ENCODE measurements around the gene CACNA1A.
A peak's percentile ranks its signal among the peaks of the same experiment; 100 is the strongest.

Gene CACNA1A

DNA sequence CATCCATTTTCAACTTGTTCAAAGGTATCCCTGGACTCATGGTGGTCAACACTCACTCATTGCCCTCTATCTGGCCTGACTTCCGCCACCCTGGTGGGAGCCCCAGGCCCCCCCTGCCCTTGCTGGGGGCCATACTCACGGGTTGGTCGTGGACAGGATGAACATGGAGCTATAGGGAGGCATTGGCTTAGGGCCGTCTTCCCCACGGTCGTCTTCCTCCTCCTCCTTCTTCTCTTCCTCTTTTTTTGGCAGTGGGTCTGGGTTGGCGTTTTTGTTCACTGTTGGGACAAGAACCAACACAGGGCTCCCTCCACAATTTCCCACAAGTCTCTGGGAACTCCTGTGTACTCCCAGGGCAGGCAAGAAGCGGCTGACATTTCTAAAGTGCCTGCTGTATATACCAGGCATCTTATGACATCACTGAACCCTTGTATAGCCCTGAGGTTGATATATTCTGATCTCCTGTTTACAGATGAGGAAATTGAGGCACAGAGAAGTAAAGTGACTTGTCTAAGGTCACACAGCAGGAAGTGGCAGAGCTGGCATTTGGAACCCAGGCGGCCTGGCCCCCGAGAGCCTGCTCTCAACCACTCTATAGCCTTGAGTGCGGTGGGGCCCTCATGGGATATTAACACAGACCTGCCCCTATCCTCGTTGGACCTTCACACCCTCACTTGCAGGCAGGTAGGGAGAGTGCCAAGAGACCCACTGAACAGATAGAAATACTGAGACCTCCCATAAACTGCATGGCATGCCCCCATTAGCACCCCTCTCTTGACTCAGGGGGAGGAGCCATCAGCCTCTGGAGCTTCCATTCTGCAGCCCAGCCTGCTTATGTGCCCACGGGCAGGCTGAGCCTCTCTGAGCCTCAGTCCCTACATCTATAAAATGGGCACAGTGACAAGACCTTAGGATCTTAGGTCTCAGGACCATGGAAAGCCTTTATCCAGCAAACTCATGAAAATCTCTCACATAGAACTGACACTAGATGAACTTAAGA is 221.1 kb downstream of the CACNA1A start:
- H3K4me3 ChIP-seq (ENCODE audit: low read length): no peak overlapping the region
- DNase-seq (ENCODE audit: low read depth): no peak

DNA sequence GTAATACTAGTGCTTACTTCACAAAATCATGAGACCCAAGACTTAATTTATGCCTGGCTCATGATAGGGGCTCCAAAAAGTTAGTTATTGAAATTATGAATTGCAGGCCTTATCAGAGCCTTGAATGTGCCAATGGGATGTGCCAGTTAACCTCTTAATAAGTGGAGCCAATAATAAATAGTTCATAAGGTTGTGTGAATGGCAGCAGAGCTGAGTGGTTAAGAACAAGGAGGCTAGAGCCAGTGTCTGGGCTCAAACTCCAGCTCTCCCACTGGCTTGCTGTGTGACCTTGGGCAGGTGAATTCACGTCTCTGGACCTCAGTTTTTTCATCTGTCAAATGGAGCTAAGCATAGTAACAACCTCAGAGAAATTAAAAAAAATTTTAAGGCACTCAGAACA is 222.4 kb downstream of the CACNA1A start:
- no peak overlapping the region for H3K4me3 ChIP-seq (ENCODE audit: low read length)
- DNase-seq (ENCODE audit: low read depth): no peak
- TF ChIP-seq, protein P1, sequence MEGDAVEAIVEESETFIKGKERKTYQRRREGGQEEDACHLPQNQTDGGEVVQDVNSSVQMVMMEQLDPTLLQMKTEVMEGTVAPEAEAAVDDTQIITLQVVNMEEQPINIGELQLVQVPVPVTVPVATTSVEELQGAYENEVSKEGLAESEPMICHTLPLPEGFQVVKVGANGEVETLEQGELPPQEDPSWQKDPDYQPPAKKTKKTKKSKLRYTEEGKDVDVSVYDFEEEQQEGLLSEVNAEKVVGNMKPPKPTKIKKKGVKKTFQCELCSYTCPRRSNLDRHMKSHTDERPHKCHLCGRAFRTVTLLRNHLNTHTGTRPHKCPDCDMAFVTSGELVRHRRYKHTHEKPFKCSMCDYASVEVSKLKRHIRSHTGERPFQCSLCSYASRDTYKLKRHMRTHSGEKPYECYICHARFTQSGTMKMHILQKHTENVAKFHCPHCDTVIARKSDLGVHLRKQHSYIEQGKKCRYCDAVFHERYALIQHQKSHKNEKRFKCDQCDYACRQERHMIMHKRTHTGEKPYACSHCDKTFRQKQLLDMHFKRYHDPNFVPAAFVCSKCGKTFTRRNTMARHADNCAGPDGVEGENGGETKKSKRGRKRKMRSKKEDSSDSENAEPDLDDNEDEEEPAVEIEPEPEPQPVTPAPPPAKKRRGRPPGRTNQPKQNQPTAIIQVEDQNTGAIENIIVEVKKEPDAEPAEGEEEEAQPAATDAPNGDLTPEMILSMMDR (conservative IDR thresholded peaks at IDR 0.05; ENCODE audit: low read length): no peak

More for the DNA sequence above, 221.1 kb downstream of the CACNA1A start:
- TF ChIP-seq, protein P1 (conservative IDR thresholded peaks at IDR 0.05; ENCODE audit: low read length): no peak

DNA sequence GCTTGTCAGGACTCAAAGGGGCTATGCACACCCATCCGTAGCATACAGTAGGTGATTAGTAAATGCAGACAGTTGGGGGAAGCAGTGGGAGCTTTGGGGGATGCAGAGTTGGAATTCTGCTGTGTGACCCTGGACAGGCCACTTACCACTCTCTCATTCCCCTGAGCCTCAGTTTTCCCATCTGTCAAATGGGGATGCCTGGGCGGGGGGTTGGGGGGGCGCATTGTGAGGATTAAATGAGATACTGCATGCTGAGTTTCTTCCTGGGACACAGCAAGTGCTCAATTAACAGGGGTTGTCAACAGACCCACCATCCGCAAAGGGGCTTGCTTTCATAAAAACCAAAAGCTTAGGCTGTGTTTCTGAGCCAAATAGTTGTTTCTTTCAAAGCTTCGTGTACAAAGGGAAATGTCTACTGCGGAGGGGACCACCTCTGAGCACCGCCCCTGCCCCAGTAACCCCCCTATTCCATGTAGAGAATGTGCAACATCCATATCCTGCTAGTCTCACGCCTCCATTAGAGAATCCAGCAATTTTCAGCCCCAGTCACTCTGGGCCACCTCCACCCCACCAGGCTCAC is 223.7 kb downstream of the CACNA1A start:
- no peak overlapping the region for H3K4me3 ChIP-seq (ENCODE audit: low read length)
- DNase-seq (ENCODE audit: low read depth): no peak
- TF ChIP-seq, protein P1 (conservative IDR thresholded peaks at IDR 0.05; ENCODE audit: low read length): no peak

DNA sequence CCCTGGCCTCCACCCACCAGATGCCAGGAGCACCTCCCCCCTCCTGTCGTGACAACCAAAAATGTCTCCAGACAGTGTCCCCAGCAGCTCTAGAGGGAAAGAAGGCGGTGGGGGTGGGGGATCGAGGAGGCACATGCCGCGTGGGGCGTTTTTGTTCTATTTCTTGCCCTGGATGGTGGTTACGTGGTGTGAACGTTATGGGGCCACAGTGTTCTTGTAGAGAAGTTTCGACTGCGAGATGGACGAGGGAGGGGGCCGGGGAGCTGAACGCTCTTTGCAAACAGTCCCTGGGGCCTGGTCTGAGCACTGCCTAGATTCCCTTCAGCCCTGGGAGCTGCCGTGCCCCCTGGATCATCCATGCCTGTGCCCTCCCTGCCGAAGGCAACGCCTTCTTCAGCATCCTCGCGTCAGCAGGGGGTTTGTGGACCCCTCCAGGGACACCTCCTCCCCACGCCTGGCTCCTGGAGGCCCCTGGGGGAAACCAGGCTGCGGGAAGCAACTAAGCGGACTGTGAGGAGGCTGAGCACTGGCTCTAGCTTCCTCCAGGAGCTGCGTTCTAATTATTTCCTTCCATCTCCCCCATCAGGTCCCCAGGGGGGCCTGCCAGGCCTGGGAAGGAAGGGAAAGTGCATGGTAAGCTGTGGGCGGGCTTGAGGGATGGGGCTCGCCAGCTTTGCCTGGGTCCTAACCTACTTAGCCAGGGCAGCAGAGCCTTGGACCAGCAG is 224.6 kb downstream of the CACNA1A start:
- no peak overlapping the region for H3K4me3 ChIP-seq (ENCODE audit: low read length)
- DNase-seq (ENCODE audit: low read depth): peak; percentile 17
- TF ChIP-seq, protein P1 (conservative IDR thresholded peaks at IDR 0.05; ENCODE audit: low read length): no peak

DNA sequence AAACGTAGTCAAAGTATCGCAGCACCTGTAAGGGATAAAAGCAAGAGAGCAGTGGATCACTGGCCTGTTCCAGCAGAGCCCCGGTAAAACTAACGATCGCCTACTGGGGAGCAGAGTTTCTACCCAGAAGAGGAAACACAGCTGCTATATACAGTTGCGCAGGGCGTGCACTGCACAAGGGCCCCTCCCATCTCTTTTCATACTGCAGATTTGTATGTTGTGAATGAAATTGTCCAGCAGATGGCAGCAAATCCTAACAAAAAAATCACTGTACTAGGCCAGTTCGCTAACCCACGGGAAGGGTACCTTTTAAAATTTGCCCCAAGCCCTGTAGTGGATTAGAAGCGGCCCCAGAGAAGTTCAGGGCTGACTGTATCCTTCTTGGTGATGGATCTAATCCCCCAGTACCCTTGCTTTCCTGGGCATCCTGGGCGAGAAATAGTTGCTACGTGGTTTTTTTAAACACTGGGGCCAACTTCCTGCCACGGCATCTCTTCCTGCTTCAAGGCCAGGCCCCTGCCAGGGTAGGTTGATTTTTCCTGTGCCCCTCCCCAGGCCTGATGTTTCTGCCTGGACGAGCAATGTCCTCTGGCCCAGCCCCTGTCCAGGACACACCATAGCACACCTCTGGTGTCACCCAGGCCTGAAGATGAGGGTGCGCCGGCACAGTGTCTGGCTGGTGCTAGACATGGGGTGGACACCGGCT is 229.0 kb downstream of the CACNA1A start:
- H3K4me3 ChIP-seq (ENCODE audit: low read length): no peak overlapping the region
- TF ChIP-seq, protein P1 (conservative IDR thresholded peaks at IDR 0.05; ENCODE audit: low read length): peak; percentile 65
- peak; percentile 68 for DNase-seq (ENCODE audit: low read depth)

DNA sequence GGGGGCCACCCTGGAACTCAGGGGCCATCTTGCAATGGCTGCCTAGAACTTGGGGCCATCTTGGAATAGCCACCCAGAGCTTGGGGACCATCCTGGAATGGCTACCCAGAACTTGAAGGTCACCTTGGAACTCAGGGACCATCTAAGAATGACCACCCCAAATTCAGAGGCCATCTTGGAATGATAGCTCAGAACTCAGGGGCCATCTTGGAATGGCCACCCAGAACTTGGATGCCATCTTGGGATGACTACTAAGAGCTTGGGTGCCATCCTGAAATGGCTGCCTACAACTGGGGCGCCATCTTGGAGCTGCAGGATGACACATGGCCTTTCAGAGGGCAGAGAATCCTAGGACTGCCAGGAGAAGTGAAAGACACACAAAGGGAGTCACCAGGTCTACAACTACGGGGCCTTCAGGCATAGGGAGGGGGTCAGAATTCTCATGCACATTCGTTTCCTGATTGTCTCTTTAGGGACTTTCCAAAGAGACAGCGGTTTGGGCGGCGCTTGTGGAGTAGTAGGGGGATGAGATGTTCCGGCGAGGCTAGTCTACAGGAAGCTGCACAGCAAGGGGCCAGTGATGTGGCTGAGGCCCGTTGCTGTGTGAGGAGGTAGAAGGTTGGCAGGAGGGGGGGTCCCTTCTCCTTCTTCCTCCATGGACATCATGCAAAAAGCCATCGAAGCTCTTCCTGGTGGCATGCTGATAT is 231.1 kb downstream of the CACNA1A start:
- TF ChIP-seq, protein P1 (conservative IDR thresholded peaks at IDR 0.05; ENCODE audit: low read length): no peak
- H3K4me3 ChIP-seq (ENCODE audit: low read length): no peak overlapping the region
- no peak for DNase-seq (ENCODE audit: low read depth)

Measured in AG10803 (cell line).